ENCODE measurements around the gene COPB2. TPM values are rescaled to one million over a fixed set of nuclear protein-coding genes. Genes with fewer than 3 reads are reported as not detected.

Gene COPB2
- total RNA-seq, 3 donors from 2014 or later, result 105 to 129 (median 117) TPM

DNA sequence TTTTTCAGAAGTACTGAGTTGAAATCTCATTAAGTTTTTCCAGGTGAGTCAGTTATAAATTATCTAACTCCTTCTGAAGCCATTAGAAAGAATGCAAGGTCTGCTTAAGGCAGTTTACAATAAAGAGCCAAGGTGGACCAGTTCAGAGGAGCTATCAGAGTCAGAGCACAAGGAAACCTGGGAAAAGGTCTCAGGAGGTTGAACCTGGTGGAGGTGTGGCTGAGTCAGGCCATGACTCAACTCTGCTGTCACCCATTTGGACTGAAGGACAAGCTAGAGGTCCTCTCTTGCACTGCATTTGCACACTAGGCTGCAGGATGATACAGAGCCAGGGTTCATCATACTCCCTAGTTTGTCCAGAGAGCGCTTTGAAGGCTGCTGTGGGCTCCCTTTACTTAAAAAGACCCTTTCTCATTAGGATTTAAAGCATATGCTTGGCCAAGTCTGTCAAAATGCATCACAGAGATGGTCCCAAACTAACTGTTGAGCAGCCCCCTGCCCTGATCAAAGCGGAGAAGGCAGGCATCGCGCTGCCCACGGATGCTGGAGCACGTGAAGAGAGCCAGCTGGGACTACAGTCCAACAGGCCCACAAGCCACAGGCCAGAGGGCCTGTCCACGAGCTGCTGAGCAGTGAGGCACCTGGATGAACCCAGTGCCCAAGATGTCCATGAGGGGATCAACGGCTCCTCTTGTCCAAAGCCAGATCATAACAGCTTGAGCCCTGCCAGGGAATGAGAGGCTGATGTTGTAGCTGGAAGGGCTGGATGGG is 71.6 kb downstream of the COPB2 start:
- no peaks in the 10 kb centered on the region for H3K36me3 ChIP-seq (ENCODE audit: low read depth)
- ATAC-seq (peak; percentile 50), DNase-seq (no peak)
- H3K9me3 ChIP-seq, result no peaks in the 10 kb centered on the region
- no peak overlapping the region for H3K4me3 ChIP-seq
- TF ChIP-seq, protein P1, sequence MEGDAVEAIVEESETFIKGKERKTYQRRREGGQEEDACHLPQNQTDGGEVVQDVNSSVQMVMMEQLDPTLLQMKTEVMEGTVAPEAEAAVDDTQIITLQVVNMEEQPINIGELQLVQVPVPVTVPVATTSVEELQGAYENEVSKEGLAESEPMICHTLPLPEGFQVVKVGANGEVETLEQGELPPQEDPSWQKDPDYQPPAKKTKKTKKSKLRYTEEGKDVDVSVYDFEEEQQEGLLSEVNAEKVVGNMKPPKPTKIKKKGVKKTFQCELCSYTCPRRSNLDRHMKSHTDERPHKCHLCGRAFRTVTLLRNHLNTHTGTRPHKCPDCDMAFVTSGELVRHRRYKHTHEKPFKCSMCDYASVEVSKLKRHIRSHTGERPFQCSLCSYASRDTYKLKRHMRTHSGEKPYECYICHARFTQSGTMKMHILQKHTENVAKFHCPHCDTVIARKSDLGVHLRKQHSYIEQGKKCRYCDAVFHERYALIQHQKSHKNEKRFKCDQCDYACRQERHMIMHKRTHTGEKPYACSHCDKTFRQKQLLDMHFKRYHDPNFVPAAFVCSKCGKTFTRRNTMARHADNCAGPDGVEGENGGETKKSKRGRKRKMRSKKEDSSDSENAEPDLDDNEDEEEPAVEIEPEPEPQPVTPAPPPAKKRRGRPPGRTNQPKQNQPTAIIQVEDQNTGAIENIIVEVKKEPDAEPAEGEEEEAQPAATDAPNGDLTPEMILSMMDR (IDR thresholded peaks at IDR 0.05), result no peak
- intact Hi-C loops (cut with DNase I, micrococcal nuclease), result no loop called here
- no peaks in the 10 kb centered on the region for H3K4me1 ChIP-seq (ENCODE audit: low read depth)

DNA sequence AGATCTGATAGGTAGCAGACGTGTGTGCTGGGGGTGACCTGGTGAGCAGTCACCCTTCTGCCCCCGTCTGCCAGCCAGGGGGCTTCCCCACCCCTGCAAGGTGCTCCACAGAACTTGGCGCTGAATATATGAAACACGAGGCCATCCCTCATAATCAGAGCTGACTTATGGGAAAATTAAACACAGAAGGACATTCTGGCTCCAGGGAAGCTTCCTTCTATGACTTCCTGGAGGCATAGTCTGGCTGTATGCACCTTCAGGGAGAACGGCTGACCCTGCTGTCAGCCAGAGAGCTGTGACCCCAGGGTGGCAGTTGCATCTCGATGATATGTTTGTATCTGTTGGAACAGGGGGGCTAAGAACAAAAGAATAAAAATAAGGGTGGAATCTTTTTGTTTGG is 72.2 kb downstream of the COPB2 start:
- Histone ChIP-seq H3K4me1 (ENCODE audit: low read depth) (no peaks in the 10 kb centered on the region), H3K36me3 (ENCODE audit: low read depth) (no peaks in the 10 kb centered on the region), H3K9me3 (no peaks in the 10 kb centered on the region), H3K4me3 (no peak overlapping the region)
- intact Hi-C loops (cut with DNase I, micrococcal nuclease), result no loop called here
- no peak for DNase-seq
- TF ChIP-seq, protein P1 (IDR thresholded peaks at IDR 0.05), result no peak
- ATAC-seq, result no peak

DNA sequence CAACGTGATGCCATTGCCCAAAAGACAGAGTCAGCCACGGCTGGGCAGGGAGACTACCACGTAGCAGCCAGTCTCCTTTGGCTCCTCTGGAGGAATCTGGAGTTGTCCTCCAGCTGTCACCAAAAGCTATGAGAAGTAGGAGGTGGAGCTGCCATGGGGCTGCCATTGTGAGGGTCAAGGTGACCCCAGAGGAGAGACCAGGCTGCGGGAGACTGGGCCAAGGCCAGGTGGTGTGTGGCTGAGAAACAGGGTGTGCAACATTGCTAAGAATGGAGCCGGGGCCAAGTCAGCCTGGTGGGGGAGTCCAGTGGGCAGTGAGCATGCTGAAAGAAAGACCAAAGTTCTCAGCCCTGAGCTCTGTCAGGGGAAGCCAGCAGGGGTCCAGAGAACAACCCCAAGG is 75.5 kb downstream of the COPB2 start:
- H3K9me3 ChIP-seq, result no peaks in the 10 kb centered on the region
- ATAC-seq (no peak), DNase-seq (no peak)
- no peak overlapping the region for H3K4me3 ChIP-seq
- H3K4me1 ChIP-seq (ENCODE audit: low read depth), result no peaks in the 10 kb centered on the region
- TF ChIP-seq, protein P1 (IDR thresholded peaks at IDR 0.05), result no peak
- no peaks in the 10 kb centered on the region for H3K36me3 ChIP-seq (ENCODE audit: low read depth)
- intact Hi-C loops (cut with DNase I, micrococcal nuclease), result no loop called here

DNA sequence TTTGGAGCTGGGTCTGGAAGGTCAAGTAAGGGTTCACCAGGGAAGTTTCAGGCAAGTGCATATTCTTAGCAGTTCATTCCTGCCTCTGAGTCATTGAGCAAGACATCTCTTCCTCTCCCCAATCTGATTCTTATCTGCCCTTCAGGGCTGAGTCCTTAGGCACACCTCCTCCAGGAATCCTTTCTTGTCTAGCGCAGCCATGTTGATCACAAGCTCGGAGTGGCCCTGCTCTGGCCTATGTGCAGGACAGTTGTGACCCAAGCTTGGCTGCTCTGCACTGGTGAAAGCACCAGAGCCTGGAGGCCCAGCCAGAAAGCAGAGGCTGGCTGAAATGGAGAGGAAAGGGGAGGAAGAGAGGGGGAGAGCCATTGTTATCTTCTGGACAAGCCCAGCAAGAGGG is 76.5 kb downstream of the COPB2 start:
- H3K4me3 ChIP-seq, result no peak overlapping the region
- intact Hi-C loops (cut with DNase I, micrococcal nuclease), result no loop called here
- H3K36me3 ChIP-seq (ENCODE audit: low read depth), result no peaks in the 10 kb centered on the region
- TF ChIP-seq, protein P1 (IDR thresholded peaks at IDR 0.05), result no peak
- no peaks in the 10 kb centered on the region for H3K9me3 ChIP-seq
- no peaks in the 10 kb centered on the region for H3K4me1 ChIP-seq (ENCODE audit: low read depth)
- DNase-seq (no peak), ATAC-seq (no peak)

DNA sequence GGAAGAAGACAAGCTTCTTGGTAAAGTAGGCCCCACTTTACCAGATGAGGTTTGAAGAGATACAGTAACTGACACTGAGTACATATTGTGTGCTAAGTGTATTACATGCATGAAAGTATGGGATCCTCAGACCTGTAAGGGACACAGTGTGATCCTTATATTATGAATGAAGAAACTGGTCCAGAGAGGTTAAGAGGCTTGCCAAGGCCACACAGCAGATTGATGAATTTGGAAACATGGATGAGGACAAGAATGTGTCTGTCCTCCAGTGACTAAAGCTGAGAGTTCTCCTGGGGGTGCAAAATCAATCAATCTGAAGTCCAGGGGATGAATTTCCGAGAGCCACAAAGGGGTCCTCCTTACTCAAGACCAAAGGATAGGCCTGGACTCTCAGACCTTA is 77.0 kb downstream of the COPB2 start:
- H3K4me1 ChIP-seq (ENCODE audit: low read depth), result no peaks in the 10 kb centered on the region
- H3K9me3 ChIP-seq, result no peaks in the 10 kb centered on the region
- intact Hi-C loops (cut with DNase I, micrococcal nuclease), result no loop called here
- H3K4me3 ChIP-seq, result no peak overlapping the region
- DNase-seq (no peak), ATAC-seq (no peak)
- TF ChIP-seq, protein P1 (IDR thresholded peaks at IDR 0.05), result no peak
- H3K36me3 ChIP-seq (ENCODE audit: low read depth), result no peaks in the 10 kb centered on the region

All from mucosa of descending colon (tissue), 3 donors.